Gastroesophageal sphincter (tissue), 4 donors: Measurements from ENCODE around the gene ADAMTS12. TPM values are rescaled to one million over a fixed set of nuclear protein-coding genes. Genes with fewer than 3 reads are reported as not detected.
"Not testable (repeated sequence)": the region's sequence is repeated elsewhere in the genome, so short reads cannot be mapped to it uniquely, and the experiment has no call there.

Experiments
- ATAC-seq: fragments of 150-250 bp; one replicate; pipeline ENCODE4 v1.9.1; 2016; ENCODE audit warnings: mild to moderate bottlenecking, moderate library complexity
- H3K27ac ChIP-seq, 4 donors: fragments of 200-600 bp; sonication (generic) in 3 of 4; 1 replicate in 3 of 4; 2 replicates in 1 of 4; pipeline ENCODE4 v1.5.1; 2016 to 2019
- H3K27me3 ChIP-seq: fragments of 200-600 bp; sonication (generic); one replicate; pipeline ENCODE4 v1.5.1; 2019
- H3K36me3 ChIP-seq, 2 donors: fragments of 200-600 bp; sonication (generic); one replicate each; pipeline ENCODE4 v1.5.1; 2019; ENCODE audit warnings: control low read depth in 1 of 2
- H3K4me1 ChIP-seq, 3 donors: fragments of 200-600 bp; sonication (generic); 1 replicate in 2 of 3; 2 replicates in 1 of 3; pipeline ENCODE4 v1.5.1; 2016 to 2019; ENCODE audit warnings: control low read depth in 2 of 3
- H3K4me3 ChIP-seq, 2 donors: fragments of 200-600 bp; sonication (generic); one replicate each; pipeline ENCODE4 v1.5.1; 2019; ENCODE audit warnings: mild to moderate bottlenecking in 1 of 2, moderate library complexity in 1 of 2
- H3K9me3 ChIP-seq, 3 donors: fragments of 200-600 bp; sonication (generic); one replicate each; pipeline ENCODE4 v1.5.1; 2017 to 2019; ENCODE audit warnings: control low read depth in 2 of 3
- CTCF ChIP-seq, 4 experiments: fragments of 200-600 bp in 2 of 4; fragments of 450-650 bp in 2 of 4; sonication (generic) in 1 of 4; IDR thresholded peaks; one replicate each; pipeline ENCODE4 v1.5.1; 2017 to 2019; ENCODE audit warnings: antibody characterized with exemption in 4 of 4, mild to moderate bottlenecking in 2 of 4, moderate library complexity in 2 of 4
- EP300 ChIP-seq: sonication (generic); formaldehyde crosslinking; IDR thresholded peaks from one replicate; pipeline ENCODE4 v1.6.1; 2017; ENCODE audit warnings: antibody characterized with exemption, mild to moderate bottlenecking
- POLR2A ChIP-seq, 2 donors: fragments of 450-650 bp; IDR thresholded peaks; one replicate each; pipeline ENCODE4 v1.6.1; 2017; ENCODE audit warnings: antibody characterized with exemption in 2 of 2, mild to moderate bottlenecking in 2 of 2, moderate library complexity in 1 of 2
- POLR2AphosphoS5 ChIP-seq: sonication (generic); formaldehyde crosslinking; IDR thresholded peaks from one replicate; pipeline ENCODE4 v1.6.1; 2017; ENCODE audit warnings: antibody characterized with exemption
- WGBS, 2 donors: methylation state at CpG; one replicate each; pipeline ENCODE4 v1.1.5; 2018; ENCODE audit warnings: low coverage in 1 of 2; 5-methylcytosine and 5-hydroxymethylcytosine counted together
- total RNA-seq, 4 donors: library from RNA; depleted of rRNA; stranded (reverse); fragments of >200 nt; gene quantifications; one replicate each; pipeline ENCODE4 v1.1.0, GENCODE V29; 2016

The ADAMTS12 gene
- total RNA-seq, 4 donors from 2014 or later: 2.6 to 6.5 (median 5.2) TPM

GRCh38 chr5:33927685-33928084 is 35.9 kb upstream of the ADAMTS12 start:
- no peak for ATAC-seq
- no peaks in the 10 kb centered on the region for H3K27me3 ChIP-seq
- no peaks in the 10 kb centered on the region for H3K9me3 ChIP-seq
- no peak overlapping the region for H3K4me3 ChIP-seq
- no peak for TF ChIP-seq POLR2A (IDR thresholded peaks at IDR 0.05)
- no peak for TF ChIP-seq POLR2AphosphoS5
- TF ChIP-seq CTCF (IDR thresholded peaks at IDR 0.05): no peak
- no peak for TF ChIP-seq EP300
- H3K27ac ChIP-seq: no peak overlapping the region
- no peaks in the 10 kb centered on the region for H3K4me1 ChIP-seq
- no peaks in the 10 kb centered on the region for H3K36me3 ChIP-seq
- WGBS, 2 donors: 57 to 60% methylated on average over 4 of the region's 4 CpGs

GRCh38 chr5:33925278-33925677 is 33.5 kb upstream of the ADAMTS12 start:
- Histone ChIP-seq H3K27ac (no peak overlapping the region), H3K4me1 (no peaks in the 10 kb centered on the region), H3K9me3 (no peaks in the 10 kb centered on the region), H3K27me3 (no peaks in the 10 kb centered on the region), H3K36me3 (no peaks in the 10 kb centered on the region), H3K4me3 (no peak overlapping the region)
- TF ChIP-seq POLR2A (IDR thresholded peaks at IDR 0.05): no peak
- no peak for TF ChIP-seq CTCF (IDR thresholded peaks at IDR 0.05)
- no peak for TF ChIP-seq POLR2AphosphoS5
- no peak for TF ChIP-seq EP300
- no peak for ATAC-seq

- Histone ChIP-seq H3K27ac (no peak overlapping the region), H3K4me3 (no peak overlapping the region), H3K4me1 (no peaks in the 10 kb centered on the region), H3K9me3 (peaks cover 0 to 5% (median 0%) of the 10 kb centered on the region in 3 donors), H3K27me3 (no peaks in the 10 kb centered on the region), H3K36me3 (no peaks in the 10 kb centered on the region)
- WGBS, 2 donors: 80 to 83% methylated on average over 1 of the region's 1 CpG
- ATAC-seq: no peak
- TF ChIP-seq POLR2AphosphoS5 (no peak), CTCF (IDR thresholded peaks at IDR 0.05) (no peak), EP300 (no peak), POLR2A (IDR thresholded peaks at IDR 0.05) (no peak)
These were observed 29.2 kb upstream of the ADAMTS12 start for GRCh38 chr5:33921002-33921401.

GRCh38 chr5:33914844-33915243 is 23.1 kb upstream of the ADAMTS12 start:
- not testable (repeated sequence) for H3K27ac ChIP-seq, ATAC-seq, H3K4me3 ChIP-seq, H3K4me1 ChIP-seq, H3K27me3 ChIP-seq, H3K36me3 ChIP-seq, H3K9me3 ChIP-seq
- WGBS, 2 donors: 85 to 93% methylated on average over 2 to 3 of the region's 3 CpGs

- H3K4me1 ChIP-seq, H3K27ac ChIP-seq, H3K36me3 ChIP-seq, H3K27me3 ChIP-seq, ATAC-seq, H3K4me3 ChIP-seq: not testable (repeated sequence)
- WGBS, 2 donors: 80 to 88% methylated on average over 5 of the region's 7 CpGs
- H3K9me3 ChIP-seq: peaks cover 0 to 38% (median 0%) of the 10 kb centered on the region in 3 donors
These were observed 14.5 kb upstream of the ADAMTS12 start for GRCh38 chr5:33906248-33906647.

GRCh38 chr5:33905381-33905780 is 13.6 kb upstream of the ADAMTS12 start:
- Histone ChIP-seq H3K27ac (no peak overlapping the region), H3K4me3 (no peak overlapping the region), H3K4me1 (no peaks in the 10 kb centered on the region), H3K36me3 (no peaks in the 10 kb centered on the region), H3K9me3 (peaks cover 0 to 38% (median 0%) of the 10 kb centered on the region in 3 donors), H3K27me3 (no peaks in the 10 kb centered on the region)
- ATAC-seq: no peak
- TF ChIP-seq POLR2A (IDR thresholded peaks at IDR 0.05) (no peak), POLR2AphosphoS5 (no peak), CTCF (IDR thresholded peaks at IDR 0.05) (no peak), EP300 (no peak)
- WGBS, 2 donors: 58 to 87% methylated on average over 1 of the region's 1 CpG
